Upper lobe of left lung (tissue), 6 donors: ENCODE data around the gene ABCD1. TPM values are rescaled to one million over a fixed set of nuclear protein-coding genes. Genes with fewer than 3 reads are reported as not detected.
A peak's percentile ranks its signal among the peaks of the same experiment; 100 is the strongest.

Experiments used
- ATAC-seq, 2 donors: fragments of 200-7000 bp; cut with Tn5 transposase; one replicate each; pipeline ENCODE4 v1.9.1; 2022; ENCODE audit warnings: mild to moderate bottlenecking in 2 of 2, moderate library complexity in 2 of 2; ENCODE audit not compliant: low FRiP score in 2 of 2
- DNase-seq, 2 donors: peaks; one replicate each; pipeline ENCODE4 v3.0.0-alpha.2; 2019 to 2020
- H3K27ac ChIP-seq, 4 donors: fragments of 200-600 bp; sonication (generic); one replicate each; pipeline ENCODE4 v1.5.1; 2016 to 2019
- H3K27me3 ChIP-seq, 4 donors: fragments of 200-600 bp; sonication (generic); one replicate each; pipeline ENCODE4 v1.5.1; 2017 to 2019
- H3K36me3 ChIP-seq, 4 donors: fragments of 200-600 bp; sonication (generic); one replicate each; pipeline ENCODE4 v1.5.1; 2016 to 2019
- H3K4me1 ChIP-seq, 4 donors: fragments of 200-600 bp; sonication (generic); one replicate each; pipeline ENCODE4 v1.5.1; 2018 to 2019
- H3K4me3 ChIP-seq, 4 donors: fragments of 200-600 bp; sonication (generic); one replicate each; pipeline ENCODE4 v1.5.1; 2017 to 2019; ENCODE audit warnings: mild to moderate bottlenecking in 2 of 4, moderate library complexity in 1 of 4
- H3K9me3 ChIP-seq, 4 donors: fragments of 200-600 bp; sonication (generic); one replicate each; pipeline ENCODE4 v1.5.1; 2018 to 2019
- CTCF ChIP-seq, 6 experiments: fragments of 450-650 bp in 4 of 6; fragments of 200-600 bp in 2 of 6; sonication (generic) in 2 of 6; IDR thresholded peaks; one replicate each; pipeline ENCODE4 v1.5.1; 2016 to 2019; ENCODE audit warnings: antibody characterized with exemption in 6 of 6
- EP300 ChIP-seq, 4 donors: sonication (generic); formaldehyde crosslinking; IDR thresholded peaks; one replicate each; pipeline ENCODE4 v1.5.1; 2017; ENCODE audit warnings: antibody characterized with exemption in 4 of 4, control low read depth in 2 of 4
- POLR2A ChIP-seq, 4 donors: fragments of 450-650 bp; IDR thresholded peaks; one replicate each; pipeline ENCODE4 v1.5.1; 2016 to 2017; ENCODE audit warnings: antibody characterized with exemption in 4 of 4, mild to moderate bottlenecking in 2 of 4
- POLR2AphosphoS5 ChIP-seq, 2 donors: sonication (generic); formaldehyde crosslinking; IDR thresholded peaks; one replicate each; pipeline ENCODE4 v1.5.1; 2017; ENCODE audit warnings: antibody characterized with exemption in 2 of 2
- WGBS, 2 donors: methylation state at CpG; one replicate each; pipeline ENCODE4 v1.1.5; 2017 to 2018; 5-methylcytosine and 5-hydroxymethylcytosine counted together
- total RNA-seq, 6 donors: library from RNA; depleted of rRNA in 4 of 6; stranded (reverse); fragments of >200 nt in 4 of 6; gene quantifications; one replicate each; pipeline versions ENCODE4 v1.1.0 to v1.2.1, GENCODE V29; 2016 to 2021
- donor health status: DM: no; HTN: no; CAD: no; lungs with moderate emphysema.
- donor health status: DM: no; HTN: yes; CAD: no; lungs with severe emphysema.

ABCD1 gene
- total RNA-seq, 6 donors from 2014 or later, result 9.8 to 28.1 (median 17.9) TPM

- Histone ChIP-seq H3K36me3 (peaks cover 0 to 50% (median 23%) of the 10 kb centered on the region in 4 donors), H3K27ac (no peak overlapping the region), H3K4me1 (peaks cover 0 to 6% (median 0%) of the 10 kb centered on the region in 4 donors), H3K9me3 (no peaks in the 10 kb centered on the region), H3K4me3 (no peak overlapping the region), H3K27me3 (no peaks in the 10 kb centered on the region)
- TF ChIP-seq POLR2AphosphoS5 (IDR thresholded peaks at IDR 0.05), result no peak
- no peak for TF ChIP-seq CTCF (IDR thresholded peaks at IDR 0.05)
- no peak for TF ChIP-seq EP300 (IDR thresholded peaks at IDR 0.05)
- no peak for TF ChIP-seq POLR2A (IDR thresholded peaks at IDR 0.05)
- WGBS, 2 donors, result 92 to 94% methylated on average over 7 to 15 of the region's 15 CpGs
- DNase-seq (peak in 1 of 2 donors; percentile 38), ATAC-seq (no peak)
Measured at GRCh38 chrX:153786669-153787068, 62.0 kb downstream of the ABCD1 start.

GRCh38 chrX:153789654-153790053 lies 65.0 kb downstream of the ABCD1 start:
- no peak for TF ChIP-seq EP300 (IDR thresholded peaks at IDR 0.05)
- TF ChIP-seq POLR2AphosphoS5 (IDR thresholded peaks at IDR 0.05), result no peak
- no peak for TF ChIP-seq CTCF (IDR thresholded peaks at IDR 0.05)
- TF ChIP-seq POLR2A (IDR thresholded peaks at IDR 0.05), result no peak
- peak in 1 of 2 donors; percentile 38 for DNase-seq
- peaks cover 8 to 17% (median 9%) of the 10 kb centered on the region in 4 donors for H3K4me1 ChIP-seq
- no peak for ATAC-seq
- H3K4me3 ChIP-seq, result no peak overlapping the region
- H3K9me3 ChIP-seq, result peaks cover 0 to 12% (median 0%) of the 10 kb centered on the region in 4 donors
- H3K36me3 ChIP-seq, result peaks cover 0 to 50% (median 20%) of the 10 kb centered on the region in 4 donors
- WGBS, 2 donors, result 91% methylated on average over 7 to 12 of the region's 12 CpGs
- no peaks in the 10 kb centered on the region for H3K27me3 ChIP-seq
- H3K27ac ChIP-seq, result no peak overlapping the region

- 85 to 87% methylated on average over 13 to 17 of the region's 17 CpGs for WGBS, 2 donors
- H3K9me3 ChIP-seq, result peaks cover 0 to 17% (median 0%) of the 10 kb centered on the region in 4 donors
- peak in 1 of 2 donors; percentile 0 for DNase-seq
- peaks cover 9 to 29% (median 19%) of the 10 kb centered on the region in 4 donors for H3K4me1 ChIP-seq
- H3K27me3 ChIP-seq, result no peaks in the 10 kb centered on the region
- H3K36me3 ChIP-seq, result peaks cover 0 to 40% (median 9%) of the 10 kb centered on the region in 4 donors
- ATAC-seq, result no peak
- no peak for TF ChIP-seq CTCF (IDR thresholded peaks at IDR 0.05)
- TF ChIP-seq EP300 (IDR thresholded peaks at IDR 0.05), result no peak
- no peak for TF ChIP-seq POLR2AphosphoS5 (IDR thresholded peaks at IDR 0.05)
- TF ChIP-seq POLR2A (IDR thresholded peaks at IDR 0.05), result no peak
- H3K4me3 ChIP-seq, result no peak overlapping the region
- no peak overlapping the region for H3K27ac ChIP-seq
Measured at GRCh38 chrX:153791104-153791852, 66.6 kb downstream of the ABCD1 start.

GRCh38 chrX:153792368-153792767 lies 67.7 kb downstream of the ABCD1 start:
- peak in 1 of 2 donors; percentile 10 for DNase-seq
- Histone ChIP-seq H3K4me3 (no peak overlapping the region), H3K9me3 (peaks cover 0 to 24% (median 0%) of the 10 kb centered on the region in 4 donors), H3K36me3 (peaks cover 0 to 38% (median 8%) of the 10 kb centered on the region in 4 donors), H3K27ac (peak overlapping the region in 1 of 4 donors; percentile 92), H3K27me3 (no peaks in the 10 kb centered on the region), H3K4me1 (peaks cover 9 to 31% (median 19%) of the 10 kb centered on the region in 4 donors)
- ATAC-seq, result no peak
- TF ChIP-seq POLR2AphosphoS5 (IDR thresholded peaks at IDR 0.05), result no peak
- TF ChIP-seq EP300 (IDR thresholded peaks at IDR 0.05), result no peak
- no peak for TF ChIP-seq CTCF (IDR thresholded peaks at IDR 0.05)
- no peak for TF ChIP-seq POLR2A (IDR thresholded peaks at IDR 0.05)
- 87% methylated on average over 6 of the region's 6 CpGs; no CpG with 5 or more reads in 1 of the 2 donors for WGBS, 2 donors
